GM21526 (cell line): ENCODE results near the gene UGT1A4.

Source experiments
- ATAC-seq: cut with Tn5 transposase; IDR thresholded peaks from one replicate; pipeline ENCODE4 v1.9.1; 2021; ENCODE audit warnings: moderate library complexity; ENCODE audit not compliant: unreplicated experiment, low FRiP score

UGT1A4 gene

GRCh38 chr2:233779722-233780121 lies 61.2 kb downstream of the UGT1A4 start:
- ATAC-seq, result no peak

DNA sequence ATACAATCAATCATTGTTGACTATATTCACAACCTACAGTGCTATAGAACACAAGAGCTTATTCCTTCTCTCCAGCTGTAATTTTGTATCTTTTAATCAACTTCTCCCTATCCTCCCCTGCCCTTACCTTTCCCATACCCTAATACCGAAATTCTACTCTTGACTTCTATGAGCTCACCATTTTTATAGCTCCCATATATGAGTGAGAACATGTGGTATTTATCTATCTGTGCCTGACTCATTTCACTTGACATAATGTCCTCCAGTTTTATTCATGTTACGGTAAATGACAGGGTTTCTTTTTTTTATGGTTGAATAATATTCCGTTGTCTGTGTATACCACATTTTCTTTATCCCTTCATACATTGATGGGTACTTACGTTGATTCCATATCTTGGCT lies 62.2 kb downstream of the UGT1A4 start:
- no peak for ATAC-seq

GRCh38 chr2:233789554-233789953 lies 71.0 kb downstream of the UGT1A4 start:
- ATAC-seq, result no peak

DNA sequence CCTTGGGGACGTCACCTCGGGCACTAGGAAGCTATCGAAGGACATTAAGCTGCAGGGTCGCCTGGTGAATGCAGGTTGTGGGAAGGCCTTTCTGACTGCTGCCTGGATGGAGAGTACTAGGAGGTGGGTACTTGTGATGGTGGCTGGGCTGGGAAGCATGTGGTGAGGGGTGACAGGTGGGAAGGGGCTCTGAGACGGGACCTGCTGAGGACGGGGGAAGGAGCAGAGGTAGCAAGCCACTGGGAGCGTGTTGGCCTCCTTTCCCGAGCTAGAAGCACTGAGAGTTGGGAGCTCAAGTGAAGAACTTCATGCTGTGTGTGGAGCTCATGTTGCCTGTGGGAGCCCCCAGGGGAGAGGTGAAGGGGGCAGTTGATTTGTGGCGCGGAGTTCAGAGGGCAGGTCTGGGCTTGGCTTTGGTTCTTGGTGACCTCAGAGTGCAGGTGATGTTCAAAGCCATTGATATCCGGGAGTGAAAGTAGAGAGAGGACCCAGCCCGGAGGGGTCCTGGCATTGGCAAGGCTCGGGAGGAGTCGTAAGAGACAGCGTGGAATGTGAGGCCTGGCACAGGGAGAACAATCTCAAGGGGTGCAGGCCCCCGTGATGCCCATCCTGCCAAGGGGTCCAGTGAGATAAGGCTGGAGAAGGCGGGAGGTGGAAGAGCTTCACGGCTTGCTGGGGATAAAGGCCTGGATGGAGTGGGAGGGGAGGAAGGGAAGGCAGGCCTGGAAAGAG lies 72.8 kb downstream of the UGT1A4 start:
- no peak for ATAC-seq

GRCh38 chr2:233791883-233792329 lies 73.4 kb downstream of the UGT1A4 start:
- no peak for ATAC-seq

- ATAC-seq, result no peak
Observed at GRCh38 chr2:233792720-233793119, 74.2 kb downstream of the UGT1A4 start.

DNA sequence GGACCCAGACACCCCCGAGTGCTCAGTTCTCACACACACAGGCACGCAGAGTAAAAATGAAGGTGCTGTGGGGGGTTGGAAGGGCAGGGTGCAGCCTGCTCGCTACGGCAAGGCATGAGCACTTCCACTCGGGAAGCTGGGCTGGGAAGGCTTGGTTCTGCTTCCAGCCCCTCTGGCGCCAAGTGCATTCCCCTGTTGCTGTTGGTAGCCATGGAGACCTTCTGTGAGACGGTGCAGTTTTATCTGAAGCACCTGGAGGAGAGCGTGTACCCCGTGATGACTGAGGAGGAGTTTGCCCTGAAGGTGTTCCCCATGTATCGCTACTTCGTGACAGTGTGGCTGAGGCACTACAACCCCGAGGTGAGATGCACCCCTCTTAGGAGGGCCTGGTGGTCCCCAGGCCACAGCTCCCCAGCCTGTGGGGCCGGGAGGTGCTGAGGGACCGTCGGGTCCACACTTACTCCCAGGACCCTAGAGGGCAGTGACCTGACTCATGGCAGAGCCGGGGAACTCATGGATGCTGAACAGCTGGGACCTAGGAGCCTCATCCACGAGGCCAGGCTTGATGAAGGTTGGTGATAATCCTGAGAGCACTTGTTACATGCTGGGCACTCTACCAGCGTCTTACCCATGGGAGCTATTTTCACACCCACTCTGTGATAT lies 75.1 kb downstream of the UGT1A4 start:
- ATAC-seq, result no peak

DNA sequence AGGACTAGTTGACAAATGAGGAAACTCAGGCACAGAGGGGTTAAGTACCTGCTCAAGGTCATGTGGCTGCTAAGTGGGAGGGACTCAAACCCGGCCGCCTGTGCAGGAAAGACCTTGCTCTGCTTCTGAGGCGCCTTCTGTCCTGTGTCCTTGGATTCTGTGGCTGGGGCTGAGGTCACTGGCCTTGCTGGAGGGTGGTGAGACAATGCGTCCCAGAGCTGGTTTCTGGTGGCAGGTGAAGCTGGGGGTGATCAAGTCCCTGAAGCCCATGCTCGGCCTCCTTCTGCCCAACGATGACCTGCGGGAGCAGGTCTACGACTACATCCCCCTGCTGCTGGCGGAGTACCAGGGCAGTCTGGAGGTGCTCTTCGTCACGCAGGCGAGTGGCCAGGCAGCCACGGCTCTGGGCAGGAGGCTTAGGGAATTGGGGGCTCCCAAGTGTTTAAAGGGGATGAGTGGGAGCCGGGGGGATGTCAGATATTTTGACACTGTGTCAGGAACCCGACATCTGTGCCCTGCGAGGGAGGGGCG lies 75.7 kb downstream of the UGT1A4 start:
- no peak for ATAC-seq

DNA sequence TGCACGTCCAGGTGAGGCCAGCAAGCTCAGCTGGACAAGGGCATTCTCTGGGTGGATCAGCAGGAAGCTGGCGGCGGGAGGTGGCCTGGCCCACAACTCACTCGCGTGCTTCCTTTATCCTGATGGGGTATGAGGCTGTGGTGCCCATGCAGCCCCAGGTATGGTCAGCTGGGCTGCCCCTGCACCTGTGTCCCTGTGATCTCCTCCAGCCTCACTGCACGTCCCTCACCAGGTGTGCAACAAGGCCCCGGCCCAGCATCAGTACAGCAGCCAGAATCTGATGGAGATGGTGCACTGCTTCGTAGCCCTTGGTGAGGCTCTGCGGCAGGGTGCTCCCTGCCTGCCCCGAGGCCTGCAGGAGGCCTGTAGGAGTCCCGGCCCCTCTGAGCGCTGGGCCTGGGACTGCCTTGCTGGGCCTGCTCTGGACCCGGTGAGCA lies 77.2 kb downstream of the UGT1A4 start:
- no peak for ATAC-seq

DNA sequence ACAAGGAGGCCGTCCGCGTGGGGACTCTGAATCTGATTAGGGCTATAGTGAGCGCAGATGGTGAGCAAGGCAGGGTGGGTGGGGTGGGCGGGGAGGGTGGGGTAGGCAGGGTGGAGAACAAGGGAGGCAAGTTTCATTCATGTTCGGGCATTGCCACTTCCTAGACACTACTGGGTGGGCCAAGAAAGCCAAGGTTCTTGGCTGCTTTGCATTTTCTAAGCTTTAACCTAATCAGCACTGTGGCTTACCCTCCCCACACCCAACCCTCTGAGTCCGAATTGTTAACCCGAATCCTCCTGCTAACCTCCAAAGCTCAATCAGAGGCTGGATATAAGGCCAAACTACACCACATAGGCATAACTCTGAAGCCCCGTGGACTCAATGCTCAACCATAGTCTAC lies 77.7 kb downstream of the UGT1A4 start:
- no peak for ATAC-seq

- ATAC-seq, result no peak
Observed at GRCh38 chr2:233798335-233799086, 80.0 kb downstream of the UGT1A4 start.

DNA sequence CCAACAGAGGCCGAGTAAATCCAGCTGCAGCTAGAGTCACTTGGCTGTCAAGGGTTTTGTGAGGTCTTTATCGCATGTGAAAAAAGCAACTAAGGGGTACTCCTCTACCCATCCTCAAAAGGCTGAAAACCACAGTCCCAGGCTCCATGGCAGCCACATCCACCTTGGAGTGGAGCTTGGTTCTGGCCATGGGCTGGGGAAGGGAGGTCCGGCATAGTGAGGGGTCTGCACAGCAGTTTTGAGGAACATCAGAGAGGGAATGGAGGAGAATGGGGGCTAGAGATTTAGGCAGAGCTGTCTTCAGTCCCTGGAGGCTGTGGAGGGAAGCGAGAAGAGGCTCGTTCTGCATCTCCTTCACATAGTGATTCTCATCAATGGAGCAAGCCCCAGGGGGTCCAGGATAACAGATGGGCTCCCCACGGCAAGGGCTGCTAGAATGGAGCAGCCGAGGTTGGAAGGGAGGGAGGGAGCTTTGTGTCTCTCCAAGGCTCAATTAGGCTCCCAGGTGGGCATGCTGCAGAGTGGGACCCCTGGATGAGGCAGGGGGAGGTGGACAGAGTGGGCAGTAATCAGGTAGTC lies 80.6 kb downstream of the UGT1A4 start:
- no peak for ATAC-seq

DNA sequence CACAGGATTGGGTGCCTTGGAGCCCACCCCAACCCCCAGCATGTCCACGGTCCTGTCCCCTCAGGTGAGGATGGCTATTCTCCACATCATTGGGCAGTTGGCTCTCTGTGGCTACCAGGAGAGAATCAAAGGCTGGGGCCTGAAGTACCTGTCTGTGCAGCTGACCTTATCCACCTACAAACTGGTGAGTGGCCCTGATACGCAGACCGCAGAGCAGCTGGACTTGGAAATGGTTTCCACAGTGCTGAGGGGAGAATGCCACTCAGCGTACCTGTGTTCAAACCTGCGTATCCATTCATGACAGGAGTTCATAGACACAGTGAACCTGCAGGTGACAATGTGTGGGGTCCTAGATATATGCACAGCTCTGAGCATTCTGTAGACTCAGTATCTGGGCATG lies 81.2 kb downstream of the UGT1A4 start:
- ATAC-seq, result no peak

- no peak for ATAC-seq
Observed at GRCh38 chr2:233800208-233800607, 81.7 kb downstream of the UGT1A4 start.

- no peak for ATAC-seq
Observed at GRCh38 chr2:233801357-233802131, 83.0 kb downstream of the UGT1A4 start.

DNA sequence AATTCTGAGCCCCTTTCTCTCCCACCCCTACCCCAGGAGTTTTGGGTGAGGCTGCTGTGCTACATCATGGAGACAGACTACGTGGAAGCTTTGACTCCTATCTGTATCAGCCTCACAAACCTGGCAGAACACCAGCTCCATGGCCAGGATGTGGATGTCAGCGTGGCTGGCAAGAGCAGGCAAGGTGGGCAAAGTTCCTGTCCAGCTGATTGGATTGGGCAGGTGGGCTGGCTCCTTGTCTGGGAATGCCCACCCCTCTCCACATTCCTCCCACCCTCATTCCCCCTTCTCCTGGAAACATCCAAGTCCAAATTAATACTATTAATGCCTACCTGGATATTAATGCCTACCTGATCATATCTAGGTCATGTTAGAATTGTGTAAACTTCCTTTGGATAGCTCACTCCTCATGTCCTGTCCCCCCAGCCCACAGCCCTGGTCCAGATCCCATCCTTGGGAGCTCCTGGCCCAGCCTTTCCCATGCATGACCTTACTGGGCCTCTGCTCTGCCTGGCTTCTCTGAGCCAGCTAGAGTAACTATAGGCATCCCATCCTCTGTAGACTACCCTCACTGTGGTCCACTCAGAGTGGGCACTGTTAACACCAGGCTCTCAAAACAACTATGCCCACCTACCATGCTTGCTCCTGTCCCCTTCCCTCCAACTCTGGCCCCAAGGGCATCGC lies 83.7 kb downstream of the UGT1A4 start:
- no peak for ATAC-seq

DNA sequence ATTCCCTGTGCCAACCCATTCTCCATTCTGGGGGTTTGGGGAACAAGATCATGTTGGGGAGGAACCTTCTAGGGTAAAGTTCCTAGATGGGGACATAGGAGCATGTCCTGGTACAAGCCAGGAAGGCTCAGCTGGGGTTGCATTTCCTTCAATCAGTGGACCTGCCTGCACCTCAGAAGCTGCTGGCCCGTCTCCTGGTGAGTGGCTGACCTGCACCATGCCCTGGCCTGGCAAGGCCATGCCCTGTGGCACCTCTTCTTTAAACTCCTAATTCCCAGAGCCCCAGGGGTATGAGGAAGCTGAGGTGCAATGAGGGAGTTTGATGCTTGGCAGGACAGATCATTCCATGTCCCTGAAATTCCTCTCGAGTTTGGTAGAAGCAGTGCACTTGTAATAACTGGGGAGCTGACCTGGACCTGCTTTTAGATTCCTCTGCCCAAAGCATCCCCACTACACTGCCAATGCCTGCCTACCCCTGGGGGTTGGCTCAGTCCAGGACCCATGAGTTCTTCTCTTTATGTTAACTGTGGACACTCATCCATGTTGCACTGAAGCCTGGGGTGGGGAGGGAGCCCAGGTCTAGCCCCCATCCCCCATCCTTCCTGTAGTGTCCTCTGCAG lies 84.9 kb downstream of the UGT1A4 start:
- ATAC-seq, result no peak

GRCh38 chr2:233803994-233804393 lies 85.5 kb downstream of the UGT1A4 start:
- no peak for ATAC-seq

- no peak for ATAC-seq
Observed at GRCh38 chr2:233807215-233807865, 88.8 kb downstream of the UGT1A4 start.
